ENCODE data around the gene GABBR2. TPM values are rescaled to one million over a fixed set of nuclear protein-coding genes. Genes with fewer than 3 reads are reported as not detected.

Gene GABBR2
- total RNA-seq, 1 donor from 2014 or later, result 0.74 TPM

DNA sequence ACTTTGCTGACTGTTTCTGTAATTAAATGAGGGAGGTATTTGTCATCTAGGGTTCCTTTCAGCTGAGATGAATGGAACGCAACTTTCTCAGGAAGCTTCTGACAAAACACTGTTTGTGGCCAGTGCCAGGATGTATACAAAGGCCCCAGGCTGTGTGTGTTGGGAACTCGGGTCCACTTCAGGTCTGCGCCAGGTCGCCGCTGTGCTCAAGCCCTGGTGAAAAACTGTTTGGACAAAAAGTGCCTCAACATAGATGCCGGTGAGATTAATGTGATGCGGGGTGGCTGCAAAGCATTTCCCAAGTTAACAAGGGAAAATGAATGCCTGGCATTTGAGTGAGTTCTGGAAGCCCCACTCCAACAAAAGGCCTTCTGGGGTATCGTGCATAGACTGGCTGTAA lies 156.4 kb downstream of the GABBR2 start:
- peaks cover 13% of the 10 kb centered on the region for H3K4me1 Mint-ChIP-seq
- peaks cover 6% of the 10 kb centered on the region for H3K27me3 Mint-ChIP-seq (ENCODE audit: low read depth)
- no peak for DNase-seq (ENCODE audit: low spot score in 2 of 2, unreplicated experiment in 2 of 2)
- no peak overlapping the region for H3K4me3 Mint-ChIP-seq
- TF ChIP-seq, protein P1, sequence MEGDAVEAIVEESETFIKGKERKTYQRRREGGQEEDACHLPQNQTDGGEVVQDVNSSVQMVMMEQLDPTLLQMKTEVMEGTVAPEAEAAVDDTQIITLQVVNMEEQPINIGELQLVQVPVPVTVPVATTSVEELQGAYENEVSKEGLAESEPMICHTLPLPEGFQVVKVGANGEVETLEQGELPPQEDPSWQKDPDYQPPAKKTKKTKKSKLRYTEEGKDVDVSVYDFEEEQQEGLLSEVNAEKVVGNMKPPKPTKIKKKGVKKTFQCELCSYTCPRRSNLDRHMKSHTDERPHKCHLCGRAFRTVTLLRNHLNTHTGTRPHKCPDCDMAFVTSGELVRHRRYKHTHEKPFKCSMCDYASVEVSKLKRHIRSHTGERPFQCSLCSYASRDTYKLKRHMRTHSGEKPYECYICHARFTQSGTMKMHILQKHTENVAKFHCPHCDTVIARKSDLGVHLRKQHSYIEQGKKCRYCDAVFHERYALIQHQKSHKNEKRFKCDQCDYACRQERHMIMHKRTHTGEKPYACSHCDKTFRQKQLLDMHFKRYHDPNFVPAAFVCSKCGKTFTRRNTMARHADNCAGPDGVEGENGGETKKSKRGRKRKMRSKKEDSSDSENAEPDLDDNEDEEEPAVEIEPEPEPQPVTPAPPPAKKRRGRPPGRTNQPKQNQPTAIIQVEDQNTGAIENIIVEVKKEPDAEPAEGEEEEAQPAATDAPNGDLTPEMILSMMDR (IDR thresholded peaks at IDR 0.05; ENCODE audit: unreplicated experiment), result no peak
- no peaks in the 10 kb centered on the region for H3K36me3 Mint-ChIP-seq
- no peak overlapping the region for H3K27ac Mint-ChIP-seq
- H3K9me3 Mint-ChIP-seq, result no peaks in the 10 kb centered on the region

GRCh38 chr9:98551511-98552286 lies 157.0 kb downstream of the GABBR2 start:
- H3K27me3 Mint-ChIP-seq (ENCODE audit: low read depth), result peaks cover 2% of the 10 kb centered on the region
- TF ChIP-seq, protein P1 (IDR thresholded peaks at IDR 0.05; ENCODE audit: unreplicated experiment), result no peak
- no peak overlapping the region for H3K4me3 Mint-ChIP-seq
- H3K9me3 Mint-ChIP-seq, result no peaks in the 10 kb centered on the region
- H3K4me1 Mint-ChIP-seq, result peaks cover 13% of the 10 kb centered on the region
- no peak overlapping the region for H3K27ac Mint-ChIP-seq
- H3K36me3 Mint-ChIP-seq, result no peaks in the 10 kb centered on the region
- DNase-seq (ENCODE audit: low spot score in 2 of 2, unreplicated experiment in 2 of 2), result no peak

- H3K27me3 Mint-ChIP-seq (ENCODE audit: low read depth), result peaks cover under 1% of the 10 kb centered on the region
- H3K36me3 Mint-ChIP-seq, result no peaks in the 10 kb centered on the region
- H3K27ac Mint-ChIP-seq, result no peak overlapping the region
- TF ChIP-seq, protein P1 (IDR thresholded peaks at IDR 0.05; ENCODE audit: unreplicated experiment), result no peak
- no peak for DNase-seq (ENCODE audit: low spot score in 2 of 2, unreplicated experiment in 2 of 2)
- no peak overlapping the region for H3K4me3 Mint-ChIP-seq
- peaks cover 13% of the 10 kb centered on the region for H3K4me1 Mint-ChIP-seq
- H3K9me3 Mint-ChIP-seq, result no peaks in the 10 kb centered on the region
These were observed 158.4 kb downstream of the GABBR2 start for GRCh38 chr9:98550206-98550820.

DNA sequence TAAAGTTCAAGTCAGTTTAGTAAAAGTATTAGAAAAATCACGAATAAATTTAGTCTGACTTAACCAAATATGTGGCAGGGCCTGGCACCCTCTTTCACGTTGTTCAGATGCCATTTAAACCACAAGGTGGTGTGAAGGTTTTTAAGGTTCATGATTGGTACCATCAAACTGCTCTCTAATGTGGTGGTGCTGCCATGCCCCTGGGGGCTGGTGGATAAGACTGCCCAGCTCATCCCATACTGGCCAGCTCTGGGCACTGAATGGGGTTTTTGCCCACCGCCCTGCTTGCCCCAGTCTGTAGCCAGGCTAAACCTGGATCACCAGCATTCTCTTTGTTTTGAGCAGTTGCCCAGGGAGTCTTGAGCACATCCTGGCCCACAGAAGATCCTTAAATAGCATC lies 159.3 kb downstream of the GABBR2 start:
- H3K4me3 Mint-ChIP-seq, result no peak overlapping the region
- H3K27me3 Mint-ChIP-seq (ENCODE audit: low read depth), result peaks cover 6% of the 10 kb centered on the region
- no peaks in the 10 kb centered on the region for H3K9me3 Mint-ChIP-seq
- no peaks in the 10 kb centered on the region for H3K36me3 Mint-ChIP-seq
- TF ChIP-seq, protein P1 (IDR thresholded peaks at IDR 0.05; ENCODE audit: unreplicated experiment), result no peak
- no peak for DNase-seq (ENCODE audit: low spot score in 2 of 2, unreplicated experiment in 2 of 2)
- peaks cover 13% of the 10 kb centered on the region for H3K4me1 Mint-ChIP-seq
- H3K27ac Mint-ChIP-seq, result no peak overlapping the region

DNA sequence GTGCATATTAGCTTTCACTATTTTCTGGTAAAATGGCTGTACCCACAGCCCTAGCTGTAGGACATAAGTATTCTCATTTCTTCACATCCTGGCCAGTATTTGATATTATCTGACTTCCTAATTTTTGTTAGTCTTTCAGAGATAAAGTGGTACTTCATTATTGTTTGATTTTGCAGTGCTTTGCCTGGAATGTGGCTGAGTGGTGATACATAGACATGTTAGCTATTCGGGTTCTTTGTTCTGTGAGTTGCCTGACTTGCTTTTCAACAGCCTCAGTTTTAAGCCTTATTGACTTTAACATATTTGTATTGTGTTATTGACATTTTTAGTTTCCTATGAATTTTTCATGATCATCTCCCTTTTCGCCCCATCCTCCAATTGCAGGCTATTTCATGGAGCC lies 161.1 kb downstream of the GABBR2 start:
- Mint-ChIP-seq H3K27ac (no peak overlapping the region), H3K36me3 (no peaks in the 10 kb centered on the region), H3K9me3 (no peaks in the 10 kb centered on the region), H3K4me1 (peaks cover 13% of the 10 kb centered on the region), H3K27me3 (ENCODE audit: low read depth) (peaks cover 15% of the 10 kb centered on the region), H3K4me3 (no peak overlapping the region)
- DNase-seq (ENCODE audit: low spot score in 2 of 2, unreplicated experiment in 2 of 2), result no peak
- TF ChIP-seq, protein P1 (IDR thresholded peaks at IDR 0.05; ENCODE audit: unreplicated experiment), result no peak

All from mesothelial cell of epicardium (in vitro differentiated cells).